Endothelial cell of umbilical vein (primary cell): Measurements from ENCODE around the gene DEPDC1. TPM values are rescaled to one million over a fixed set of nuclear protein-coding genes. Genes with fewer than 3 reads are reported as not detected.

Experiments used
- BruUV-seq: library from RNA; stranded (reverse); fragments of 400-500 nt; replicated peaks from 2 replicates; lab custom pipeline; 2021; lab: Mats Ljungman, UMichigan
- CTCF ChIA-PET: fragments of 300-600, 350-600 bp; sonication (Branson Sonifier 250); formaldehyde crosslinking; loops from one replicate; lab custom pipeline; 2021; ENCODE audit warnings: antibody characterized with exemption, inconsistent platforms; lab: Charles Lee
- POLR2A ChIA-PET: fragments of 300-600, 350-600 bp; sonication (Branson Sonifier 250); formaldehyde crosslinking; loops from one replicate; lab custom pipeline; 2021; ENCODE audit warnings: antibody characterized with exemption, inconsistent platforms; lab: Charles Lee
- DNase-seq: peaks from one replicate; pipeline ENCODE4 v3.0.0-alpha.2; 2011; ENCODE audit warnings: low read depth, low spot score
- FAIRE-seq: peaks from 2 replicates; lab custom pipeline; 2011; peaks lifted over from hg19 to GRCh38; lab: Jason Lieb, UNC
- H2AFZ ChIP-seq: 2 replicates; pipeline ENCODE4 v1.6.0; 2012; ENCODE audit warnings: low read depth, low read length, control low read depth, inconsistent platforms
- H3K27ac ChIP-seq: 2 replicates; pipeline ENCODE4 v1.5.1; 2011; ENCODE audit warnings: low read depth, mild to moderate bottlenecking, control low read depth, low read length, moderate library complexity; ENCODE audit not compliant: insufficient read depth
- H3K27me3 ChIP-seq, 2 experiments: 2 replicates each; pipeline versions ENCODE4 v1.6.0 to v1.6.1; 2011; ENCODE audit warnings: low read length in 2 of 2, mixed read lengths in 1 of 2; ENCODE audit not compliant: control insufficient read depth in 2 of 2, insufficient read depth in 2 of 2
- H3K36me3 ChIP-seq, 2 experiments: 2 replicates in 1 of 2; 3 replicates in 1 of 2; pipeline ENCODE4 v1.5.1; 2011; ENCODE audit warnings: low read length in 2 of 2, mild to moderate bottlenecking in 1 of 2, moderate library complexity in 1 of 2; ENCODE audit not compliant: control insufficient read depth in 2 of 2, insufficient read depth in 2 of 2; ENCODE audit errors: extremely low read depth in 1 of 2
- H3K4me1 ChIP-seq: 3 replicates; pipeline ENCODE4 v1.5.1; 2011; ENCODE audit warnings: mild to moderate bottlenecking, low read length; ENCODE audit not compliant: control insufficient read depth, insufficient read depth; ENCODE audit errors: extremely low read depth
- H3K4me2 ChIP-seq: 2 replicates; pipeline ENCODE4 v1.6.1; 2011; ENCODE audit warnings: low read length, control low read depth, mixed read lengths; ENCODE audit not compliant: insufficient read depth
- H3K4me3 ChIP-seq, 3 experiments: fragments of 200-600 bp in 1 of 3; sonication (generic), shearing (Covaris generic) in 1 of 3; replicated peaks in 1 of 3; 2 replicates each; pipeline ENCODE4 v1.5.1; 2011 to 2016; ENCODE audit warnings: control low read depth in 3 of 3, low read length in 3 of 3, mild to moderate bottlenecking in 2 of 3, inconsistent platforms in 1 of 3, low read depth in 1 of 3, moderate library complexity in 1 of 3; ENCODE audit not compliant: insufficient read depth in 1 of 3
- H3K79me2 ChIP-seq: 2 replicates; pipeline ENCODE4 v1.6.0; 2012; ENCODE audit warnings: low read length, inconsistent platforms; ENCODE audit not compliant: control insufficient read depth, insufficient read depth
- H3K9ac ChIP-seq: replicated peaks from 2 replicates; pipeline ENCODE3; 2011; ENCODE audit warnings: low read length, control low read depth; ENCODE audit not compliant: insufficient read depth; ENCODE audit errors: extremely low read depth
- H3K9me1 ChIP-seq: replicated peaks from 3 replicates; pipeline ENCODE4 v1.6.0; 2011; ENCODE audit warnings: mild to moderate bottlenecking, low read length; ENCODE audit not compliant: control insufficient read depth, insufficient read depth; ENCODE audit errors: extremely low read depth
- H3K9me3 ChIP-seq: replicated peaks from 2 replicates; pipeline ENCODE4 v1.5.1; 2012; ENCODE audit warnings: low read length, inconsistent platforms; ENCODE audit not compliant: control insufficient read depth, insufficient read depth
- H4K20me1 ChIP-seq: replicated peaks from 2 replicates; pipeline ENCODE3; 2011; ENCODE audit warnings: mild to moderate bottlenecking, low read length; ENCODE audit not compliant: control insufficient read depth, insufficient read depth; ENCODE audit errors: extremely low read depth
- CTCF ChIP-seq, 2 donors: IDR thresholded peaks; 1 replicate in 1 of 2; 2 replicates in 1 of 2; pipeline ENCODE4 v1.5.1; 2011; ENCODE audit warnings: low read length in 2 of 2, mild to moderate bottlenecking in 2 of 2, moderate library complexity in 2 of 2, control low read depth in 1 of 2, inconsistent platforms in 1 of 2, low read depth in 1 of 2; ENCODE audit not compliant: insufficient read depth in 1 of 2; ENCODE audit errors: extremely low read depth in 1 of 2
- FOS ChIP-seq: IDR thresholded peaks from 2 replicates; pipeline ENCODE4 v1.6.1; 2011; ENCODE audit warnings: mild to moderate bottlenecking, low read length, moderate library complexity, borderline replicate concordance; ENCODE audit not compliant: insufficient read depth
- JUN ChIP-seq: IDR thresholded peaks from 2 replicates; pipeline ENCODE4 v1.6.1; 2011; ENCODE audit warnings: borderline replicate concordance, low read depth; ENCODE audit not compliant: insufficient read length, insufficient read depth
- MAX ChIP-seq: IDR thresholded peaks from 2 replicates; pipeline ENCODE4 v1.6.1; 2011; ENCODE audit not compliant: insufficient read depth, insufficient read length
- MYC ChIP-seq: IDR thresholded peaks from one replicate; pipeline ENCODE4 v1.6.1; 2011; ENCODE audit warnings: mild to moderate bottlenecking, low read depth, low read length
- POLR2AphosphoS5 ChIP-seq: IDR thresholded peaks from 2 replicates; pipeline ENCODE4 v1.6.1; 2012; ENCODE audit warnings: low read depth, mild to moderate bottlenecking, control low read depth, low read length, moderate library complexity; ENCODE audit not compliant: insufficient read depth
- dilution Hi-C: fragments of 300-500 bp; cut with MboI; formaldehyde crosslinking; loops from one replicate; pipeline ENCODE4 v1.15.0; 2019; ENCODE audit warnings: low sequenced_read_pairs; ENCODE audit not compliant: extremely low pct_ligation_motif_present
- intact Hi-C: fragments of 100-400 bp; cut with micrococcal nuclease; formaldehyde crosslinking; loops from one replicate; pipeline ENCODE4 v1.10.0; 2022
- polyA plus RNA-seq, 4 experiments: library from polyadenylated mRNA; depleted of rRNA in 3 of 4; stranded (reverse) in 3 of 4; unstranded in 1 of 4; fragments of >200 nt; gene quantifications; 2 replicates each; pipeline versions ENCODE4 v1.2.1 to v1.2.3, GENCODE V29; 2011 to 2012; ENCODE audit warnings: missing spikeins in 1 of 4
- total RNA-seq: library from RNA; stranded (reverse); gene quantifications from 2 replicates; pipeline ENCODE4 v1.2.3, GENCODE V29; 2021

DEPDC1 gene
- total and polyA plus RNA-seq, 2 donors (not counting 3 experiments of a cell fraction or from before 2014, with no cell fraction given): 5.5 to 30.4 TPM

- Histone ChIP-seq H3K4me1 (peaks cover 8% of the 10 kb centered on the region), H3K4me3 (no peak overlapping the region), H2AFZ (no peak overlapping the region), H3K36me3 (peaks cover 0 to 14% of the 10 kb centered on the region in 2 experiments), H3K9me1 (no peaks in the 10 kb centered on the region), H3K27me3 (no peaks in the 10 kb centered on the region), H3K79me2 (no peaks in the 10 kb centered on the region), H4K20me1 (no peaks in the 10 kb centered on the region), H3K4me2 (no peak overlapping the region), H3K9ac (no peak overlapping the region), H3K27ac (no peak overlapping the region), H3K9me3 (no peaks in the 10 kb centered on the region)
- intact Hi-C loops: no loop called here
- FAIRE-seq (no peak), DNase-seq (no peak)
- BruUV-seq: no TSS peak
- POLR2A ChIA-PET: no interaction called here
- dilution Hi-C loops: no loop called here
- CTCF ChIA-PET: interaction anchor here (1.8 to 2.8 kb wide), 2 partner anchors 8 to 16 kb away, joined by 5 to 10 read pairs; no protein-coding TSS in a partner anchor
- TF ChIP-seq JUN (no peak), MAX (no peak), POLR2AphosphoS5 (no peak), FOS (no peak), MYC (no peak), CTCF (IDR thresholded peaks at IDR 0.05; ENCODE audit: extremely low read depth in 1 of 2, insufficient read depth in 1 of 2, low read depth in 1 of 2, low read length in 2 of 2) (no peak)
Measured at GRCh38 chr1:68478662-68479061, 18.2 kb downstream of the DEPDC1 start.
